B cell (primary cell): ENCODE results near the gene CCNF. TPM values are rescaled to one million over a fixed set of nuclear protein-coding genes. Genes with fewer than 3 reads are reported as not detected.

Experiments
- ATAC-seq: fragments of 200-7000 bp; cut with Tn5 transposase; one replicate; pipeline ENCODE4 v1.10.0; 2021; ENCODE audit warnings: low read depth, mild to moderate bottlenecking, moderate number of reproducible peaks, moderate library complexity
- CTCF ChIA-PET: fragments of 350-600 bp; sonication (Branson Sonifier 250); formaldehyde crosslinking; loops from one replicate; lab custom pipeline; 2021; ENCODE audit warnings: antibody characterized with exemption, inconsistent platforms; lab: Charles Lee
- POLR2A ChIA-PET: fragments of 350-600 bp; sonication (Branson Sonifier 250); formaldehyde crosslinking; loops from one replicate; lab custom pipeline; 2021; ENCODE audit warnings: antibody characterized with exemption; lab: Charles Lee
- DNase-seq: peaks from one replicate; pipeline ENCODE4 v3.0.0; 2013
- H2AFZ ChIP-seq: 2 replicates; pipeline ENCODE4 v1.6.1; 2012; ENCODE audit warnings: mild to moderate bottlenecking, low read depth, low read length; ENCODE audit not compliant: insufficient read depth, poor library complexity, severe bottlenecking
- H3K27ac ChIP-seq, 2 donors: 1 replicate in 1 of 2; 2 replicates in 1 of 2; pipeline ENCODE4 v1.5.1; 2012 to 2013; ENCODE audit warnings: low read length in 2 of 2, mild to moderate bottlenecking in 2 of 2, moderate library complexity in 1 of 2
- H3K27me3 ChIP-seq, 4 experiments: fragments of 200-600 bp in 1 of 4; sonication (generic) in 1 of 4; replicated peaks in 1 of 4; 1 replicate in 2 of 4; 2 replicates in 2 of 4; pipeline versions ENCODE4 v1.6.1 to v1.7.0; 2013 to 2016; ENCODE audit warnings: low read length in 3 of 4, mild to moderate bottlenecking in 2 of 4, mixed read lengths in 1 of 4, moderate library complexity in 1 of 4; ENCODE audit not compliant: insufficient read depth in 4 of 4, control insufficient read depth in 3 of 4; ENCODE audit errors: control extremely low read depth in 1 of 4
- H3K36me3 ChIP-seq, 2 experiments: replicated peaks in 1 of 2; 1 replicate in 1 of 2; 2 replicates in 1 of 2; pipeline versions ENCODE4 v1.6.1 to v1.7.1; 2013; ENCODE audit warnings: low read length in 1 of 2; ENCODE audit not compliant: insufficient read depth in 2 of 2, control insufficient read depth in 1 of 2; ENCODE audit errors: control extremely low read depth in 1 of 2, extremely low read depth in 1 of 2
- H3K4me1 ChIP-seq, 2 donors: fragments of 200-600 bp in 1 of 2; sonication (generic) in 1 of 2; 1 replicate in 1 of 2; 2 replicates in 1 of 2; pipeline versions ENCODE4 v1.5.1 to v1.6.1; 2013 to 2017; ENCODE audit warnings: low read length in 2 of 2; ENCODE audit not compliant: control insufficient read depth in 2 of 2, insufficient read depth in 2 of 2
- H3K4me2 ChIP-seq: replicated peaks from 2 replicates; pipeline ENCODE3; 2012; ENCODE audit warnings: mild to moderate bottlenecking, low read depth, low read length; ENCODE audit not compliant: poor library complexity, severe bottlenecking
- H3K4me3 ChIP-seq, 5 experiments: fragments of 200-600 bp in 1 of 5; sonication (generic) in 1 of 5; 1 replicate in 3 of 5; 2 replicates in 2 of 5; pipeline versions ENCODE4 v1.5.1 to v1.7.0; 2011 to 2016; ENCODE audit warnings: low read length in 4 of 5, mild to moderate bottlenecking in 4 of 5, low read depth in 2 of 5, control low read depth in 1 of 5, moderate library complexity in 1 of 5; ENCODE audit not compliant: insufficient read depth in 1 of 5; ENCODE audit errors: control extremely low read depth in 1 of 5, extremely low read depth in 1 of 5
- H3K79me2 ChIP-seq: fragments of 200-600 bp; sonication (generic); one replicate; pipeline ENCODE4 v1.6.0; 2016; ENCODE audit warnings: low read length; ENCODE audit not compliant: control insufficient read depth, insufficient read depth
- H3K9ac ChIP-seq: fragments of 200-600 bp; sonication (generic); 2 replicates; pipeline ENCODE4 v1.6.1; 2017; ENCODE audit warnings: mild to moderate bottlenecking, low read length, moderate library complexity
- H3K9me3 ChIP-seq, 3 donors: one replicate each; pipeline versions ENCODE4 v1.6.1 to v1.7.1; 2013; ENCODE audit warnings: low read length in 2 of 3; ENCODE audit not compliant: control insufficient read depth in 2 of 3, insufficient read depth in 1 of 3; ENCODE audit errors: control extremely low read depth in 1 of 3
- H4K20me1 ChIP-seq: 2 replicates; pipeline ENCODE4 v1.6.0; 2012; ENCODE audit warnings: mild to moderate bottlenecking, low read length; ENCODE audit not compliant: insufficient read depth, control insufficient read depth, poor library complexity, severe bottlenecking
- H3K27ac Mint-ChIP-seq: one replicate; pipeline ENCODE4 v1.8.0; 2021; ENCODE audit warnings: mixed read lengths
- H3K27me3 Mint-ChIP-seq: one replicate; pipeline ENCODE4 v1.8.0; 2021; ENCODE audit warnings: mixed read lengths
- H3K4me1 Mint-ChIP-seq: one replicate; pipeline ENCODE4 v1.8.0; 2021; ENCODE audit warnings: mixed read lengths
- H3K4me3 Mint-ChIP-seq: one replicate; pipeline ENCODE4 v1.8.0; 2021; ENCODE audit warnings: mixed read lengths
- H3K9me3 Mint-ChIP-seq: one replicate; pipeline ENCODE4 v1.8.0; 2022; ENCODE audit warnings: mixed read lengths; ENCODE audit not compliant: insufficient read depth
- EZH2 ChIP-seq: IDR thresholded peaks from 2 replicates; pipeline ENCODE4 v1.6.1; 2012; ENCODE audit warnings: borderline replicate concordance, low read depth, mild to moderate bottlenecking, moderate library complexity, low read length; ENCODE audit not compliant: insufficient read depth, poor library complexity, severe bottlenecking
- WGBS: methylation state at CpG from one replicate; pipeline ENCODE4 v1.1.5; 2013; ENCODE audit warnings: missing lambda C conversion rate; ENCODE audit not compliant: insufficient coverage; 5-methylcytosine and 5-hydroxymethylcytosine counted together
- intact Hi-C: fragments of 100-400 bp; cut with micrococcal nuclease; formaldehyde crosslinking; loops from one replicate; pipeline ENCODE4 v1.10.0; 2022
- polyA plus RNA-seq: library from polyadenylated mRNA; depleted of rRNA; stranded (reverse); fragments of >200 nt; gene quantifications from 2 replicates; pipeline ENCODE4 v1.2.3, GENCODE V29; 2012
- total RNA-seq, 2 donors: library from RNA; stranded (reverse); fragments of 120-200 nt in 1 of 2; gene quantifications; 1 replicate in 1 of 2; 2 replicates in 1 of 2; pipeline versions ENCODE4 v1.2.3 to v1.2.4, GENCODE V29; 2013 to 2022
- TF ChIP-seq, protein P1 (sequence below): fragments of 200-600 bp; IDR thresholded peaks from one replicate; pipeline ENCODE4 v1.8.0; 2022; ENCODE audit warnings: antibody characterized with exemption, mild to moderate bottlenecking

CCNF gene
- total and polyA plus RNA-seq, 2 donors (not counting 1 experiment from before 2014, with no cell fraction given), result 3.2 to 5.3 TPM

- H3K4me1 Mint-ChIP-seq, result peaks cover 6% of the 10 kb centered on the region
- CTCF ChIA-PET, result no interaction called here
- 98% methylated on average over 12 of the region's 13 CpGs for WGBS
These were observed 63.0 kb downstream of the CCNF start for GRCh38 chr16:2492292-2492691.

GRCh38 chr16:2493605-2494004, 64.4 kb downstream of the CCNF start:
- H3K27ac ChIP-seq, result no peak overlapping the region
- DNase-seq (no peak), ATAC-seq (no peak)
- H4K20me1 ChIP-seq, result no peaks in the 10 kb centered on the region
- no peak overlapping the region for H3K9ac ChIP-seq
- Mint-ChIP-seq H3K4me3 (no peak overlapping the region), H3K4me1 (no peaks in the 10 kb centered on the region), H3K27me3 (no peaks in the 10 kb centered on the region), H3K27ac (no peak overlapping the region), H3K9me3 (no peaks in the 10 kb centered on the region)
- peaks cover 16% of the 10 kb centered on the region for H3K79me2 ChIP-seq
- no peak overlapping the region for H3K4me3 ChIP-seq
- no peak overlapping the region for H2AFZ ChIP-seq
- no peaks in the 10 kb centered on the region for H3K4me1 ChIP-seq
- no peaks in the 10 kb centered on the region for H3K27me3 ChIP-seq
- 98% methylated on average over 6 of the region's 6 CpGs for WGBS
- H3K4me2 ChIP-seq, result no peak overlapping the region
- intact Hi-C loops, result no loop called here
- H3K9me3 ChIP-seq, result no peaks in the 10 kb centered on the region
- ChIA-PET CTCF (interaction anchor here (1.0 kb wide), 1 partner anchor 299 kb away, joined by 4 read pairs; no protein-coding TSS in a partner anchor), POLR2A (no interaction called here)
- TF ChIP-seq EZH2, result no peak
- TF ChIP-seq, protein P1, sequence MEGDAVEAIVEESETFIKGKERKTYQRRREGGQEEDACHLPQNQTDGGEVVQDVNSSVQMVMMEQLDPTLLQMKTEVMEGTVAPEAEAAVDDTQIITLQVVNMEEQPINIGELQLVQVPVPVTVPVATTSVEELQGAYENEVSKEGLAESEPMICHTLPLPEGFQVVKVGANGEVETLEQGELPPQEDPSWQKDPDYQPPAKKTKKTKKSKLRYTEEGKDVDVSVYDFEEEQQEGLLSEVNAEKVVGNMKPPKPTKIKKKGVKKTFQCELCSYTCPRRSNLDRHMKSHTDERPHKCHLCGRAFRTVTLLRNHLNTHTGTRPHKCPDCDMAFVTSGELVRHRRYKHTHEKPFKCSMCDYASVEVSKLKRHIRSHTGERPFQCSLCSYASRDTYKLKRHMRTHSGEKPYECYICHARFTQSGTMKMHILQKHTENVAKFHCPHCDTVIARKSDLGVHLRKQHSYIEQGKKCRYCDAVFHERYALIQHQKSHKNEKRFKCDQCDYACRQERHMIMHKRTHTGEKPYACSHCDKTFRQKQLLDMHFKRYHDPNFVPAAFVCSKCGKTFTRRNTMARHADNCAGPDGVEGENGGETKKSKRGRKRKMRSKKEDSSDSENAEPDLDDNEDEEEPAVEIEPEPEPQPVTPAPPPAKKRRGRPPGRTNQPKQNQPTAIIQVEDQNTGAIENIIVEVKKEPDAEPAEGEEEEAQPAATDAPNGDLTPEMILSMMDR, result no peak
- H3K36me3 ChIP-seq, result peaks cover 0 to 6% of the 10 kb centered on the region in 2 experiments

More at GRCh38 chr16:2492292-2492691, 63.0 kb downstream of the CCNF start:
- TF ChIP-seq EZH2, result no peak
- TF ChIP-seq, protein P1, result no peak
- no peak overlapping the region for H3K4me3 ChIP-seq
- no peak for ATAC-seq
- no peak overlapping the region for H3K27ac ChIP-seq
- peaks cover 8 to 9% of the 10 kb centered on the region in 2 donors for H3K4me1 ChIP-seq
- Mint-ChIP-seq H3K4me3 (no peak overlapping the region), H3K9me3 (no peaks in the 10 kb centered on the region), H3K27me3 (no peaks in the 10 kb centered on the region), H3K27ac (no peak overlapping the region)
- POLR2A ChIA-PET, result no interaction called here
- H3K36me3 ChIP-seq, result peaks cover 0 to 6% of the 10 kb centered on the region in 2 experiments
- no peak overlapping the region for H3K9ac ChIP-seq
- DNase-seq, result no peak
- no peak overlapping the region for H2AFZ ChIP-seq
- H4K20me1 ChIP-seq, result no peaks in the 10 kb centered on the region
- no peak overlapping the region for H3K4me2 ChIP-seq
- H3K9me3 ChIP-seq, result no peaks in the 10 kb centered on the region
- H3K27me3 ChIP-seq, result no peaks in the 10 kb centered on the region
- intact Hi-C loops, result no loop called here
- peaks cover 27% of the 10 kb centered on the region for H3K79me2 ChIP-seq
